Heart left ventricle (tissue), 13 donors: ENCODE measurements around the gene PRKG1.

Experiments used
- POLR2A ChIP-seq, 2 donors: fragments of 450-650 bp; IDR thresholded peaks; one replicate each; pipeline ENCODE4 v1.6.1; 2017; ENCODE audit warnings: antibody characterized with exemption in 2 of 2, mild to moderate bottlenecking in 2 of 2, moderate library complexity in 2 of 2
- TF ChIP-seq, protein P1 (sequence below), 12 donors: fragments of 200-600 bp; sonication (generic) in 4 of 12; IDR thresholded peaks; one replicate each; pipeline versions ENCODE4 v1.5.0 to v1.8.0; 2018 to 2022; ENCODE audit warnings: antibody characterized with exemption in 12 of 12, mild to moderate bottlenecking in 5 of 12
- donor health status: ischemic (EF 13 %, LVEDD 7.1; RV severe dilation, severe dysfunction).
- donor health status: DM: no; HTN: yes; CAD: no.
- donor health status: DM: no; HTN: no; CAD: no.
- donor health status: ischemic (EF 25% LVEDD 6.9; RV normal size, moderate dysfunction).
- donor health status: ischemic (EF 25% LVEDD 5.7; RV mildly dilated, moderate dysfunction).
- donor health status: ischemic (EF 35%, LVEDD 5.7; RV mildly dilated, moderate dysfunction).
- donor health status: nonischemic (EF 11% LVEDD 7.7; RV severe dilation, severe dysfunction).
- donor health status: DM: yes; HTN: yes; CAD: no.
- donor health status: PGD.
- donor health status: ischemic (EF 29% LVEDD 5.4; RV normal size, mild dysfunction).
- donor health status: nonischemic (EF 23%, LVEDD 6.1; RV moderate dilation, normal function).

DNA sequence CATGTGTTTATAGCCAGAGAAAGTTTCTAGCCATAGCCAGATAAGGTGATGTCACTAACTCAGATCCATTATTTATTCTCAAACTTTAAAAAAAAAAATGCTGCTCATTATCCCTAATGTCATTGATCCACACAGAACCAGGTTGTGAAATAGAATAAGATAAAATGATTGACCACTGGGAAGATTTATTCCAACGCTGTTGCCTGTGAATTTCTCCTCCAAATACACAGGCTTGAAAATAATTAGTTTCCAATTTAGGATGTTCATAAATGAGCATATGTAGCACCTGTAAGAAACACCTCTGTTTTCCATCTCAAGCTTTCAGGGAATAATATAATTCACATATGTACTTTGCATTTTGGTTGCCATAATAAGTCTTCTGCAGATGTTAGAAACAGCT is 956.7 kb downstream of the PRKG1 start:
- TF ChIP-seq, protein P1, sequence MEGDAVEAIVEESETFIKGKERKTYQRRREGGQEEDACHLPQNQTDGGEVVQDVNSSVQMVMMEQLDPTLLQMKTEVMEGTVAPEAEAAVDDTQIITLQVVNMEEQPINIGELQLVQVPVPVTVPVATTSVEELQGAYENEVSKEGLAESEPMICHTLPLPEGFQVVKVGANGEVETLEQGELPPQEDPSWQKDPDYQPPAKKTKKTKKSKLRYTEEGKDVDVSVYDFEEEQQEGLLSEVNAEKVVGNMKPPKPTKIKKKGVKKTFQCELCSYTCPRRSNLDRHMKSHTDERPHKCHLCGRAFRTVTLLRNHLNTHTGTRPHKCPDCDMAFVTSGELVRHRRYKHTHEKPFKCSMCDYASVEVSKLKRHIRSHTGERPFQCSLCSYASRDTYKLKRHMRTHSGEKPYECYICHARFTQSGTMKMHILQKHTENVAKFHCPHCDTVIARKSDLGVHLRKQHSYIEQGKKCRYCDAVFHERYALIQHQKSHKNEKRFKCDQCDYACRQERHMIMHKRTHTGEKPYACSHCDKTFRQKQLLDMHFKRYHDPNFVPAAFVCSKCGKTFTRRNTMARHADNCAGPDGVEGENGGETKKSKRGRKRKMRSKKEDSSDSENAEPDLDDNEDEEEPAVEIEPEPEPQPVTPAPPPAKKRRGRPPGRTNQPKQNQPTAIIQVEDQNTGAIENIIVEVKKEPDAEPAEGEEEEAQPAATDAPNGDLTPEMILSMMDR (IDR thresholded peaks at IDR 0.05), result no peak
- no peak for TF ChIP-seq POLR2A (IDR thresholded peaks at IDR 0.05)
